Raji (cell line): ENCODE data around the gene NHSL1.

Experiments
- POLR2A ChIP-seq: IDR thresholded peaks from 2 replicates; pipeline ENCODE4 v1.6.1; 2011; ENCODE audit warnings: low read depth, low read length, control low read depth; ENCODE audit not compliant: insufficient read depth

NHSL1 gene

DNA sequence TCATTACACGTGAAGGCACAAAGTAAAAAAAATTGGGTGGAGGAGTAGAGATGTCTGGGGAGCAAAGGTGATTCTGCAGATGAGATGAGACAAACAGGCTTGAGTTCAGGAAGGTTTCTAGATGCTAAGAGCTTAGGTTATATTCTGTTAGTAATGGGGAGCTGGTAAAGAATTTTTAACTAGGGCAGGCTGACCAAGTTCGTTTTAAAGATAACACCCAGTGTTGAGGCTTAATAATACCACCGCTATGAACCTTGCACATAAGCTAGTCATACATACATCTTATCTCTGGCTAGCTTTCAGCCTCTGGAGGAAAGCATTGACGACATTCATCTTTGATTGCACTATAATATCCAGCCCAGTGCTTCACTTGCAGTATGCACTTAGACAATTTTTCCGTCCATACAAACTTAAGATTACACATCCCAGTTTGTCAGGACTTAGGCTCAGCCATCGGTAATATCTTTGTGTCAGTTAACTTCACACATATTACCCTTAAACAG lies 12.1 kb downstream of the NHSL1 start:
- TF ChIP-seq POLR2A: no peak

DNA sequence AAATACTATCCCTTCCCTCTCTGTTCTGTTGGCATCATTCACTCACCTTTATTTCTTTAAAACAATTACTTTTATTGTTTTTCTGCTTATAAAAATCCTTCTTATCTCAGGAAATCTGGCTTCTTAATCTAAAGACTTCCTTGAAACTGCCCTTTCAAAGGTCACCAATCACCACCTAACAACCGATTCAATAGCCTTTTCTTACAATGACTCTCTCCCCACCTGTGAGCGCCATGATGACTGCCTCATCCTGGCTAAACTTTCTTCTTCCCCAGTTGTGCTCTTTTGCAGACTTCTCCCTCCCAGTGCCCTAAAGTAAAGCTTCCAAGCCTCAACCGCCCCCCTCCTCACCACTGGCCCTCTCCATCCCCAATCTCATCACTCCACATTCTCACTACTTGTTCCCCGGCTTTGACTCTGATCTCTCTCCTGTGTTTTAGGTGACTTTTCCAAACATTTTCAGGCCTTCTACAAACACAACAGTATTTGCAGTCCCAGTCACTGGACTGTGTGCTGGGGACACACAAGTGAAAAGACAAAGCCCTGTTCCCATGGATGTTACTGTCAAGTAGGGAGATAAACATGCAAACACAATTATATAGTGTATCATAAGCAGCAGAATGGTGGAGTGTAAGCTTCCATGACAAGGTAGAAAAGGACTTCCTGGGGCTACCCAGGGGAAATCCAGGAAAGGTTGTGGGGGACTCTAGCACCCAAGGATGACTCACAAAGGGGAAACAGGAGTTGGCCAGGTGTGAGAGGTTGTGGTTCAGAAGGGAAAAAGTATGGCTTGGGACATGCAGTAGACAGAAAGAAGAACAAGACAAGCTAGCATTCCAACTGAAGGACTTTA lies 12.8 kb downstream of the NHSL1 start:
- no peak for TF ChIP-seq POLR2A

DNA sequence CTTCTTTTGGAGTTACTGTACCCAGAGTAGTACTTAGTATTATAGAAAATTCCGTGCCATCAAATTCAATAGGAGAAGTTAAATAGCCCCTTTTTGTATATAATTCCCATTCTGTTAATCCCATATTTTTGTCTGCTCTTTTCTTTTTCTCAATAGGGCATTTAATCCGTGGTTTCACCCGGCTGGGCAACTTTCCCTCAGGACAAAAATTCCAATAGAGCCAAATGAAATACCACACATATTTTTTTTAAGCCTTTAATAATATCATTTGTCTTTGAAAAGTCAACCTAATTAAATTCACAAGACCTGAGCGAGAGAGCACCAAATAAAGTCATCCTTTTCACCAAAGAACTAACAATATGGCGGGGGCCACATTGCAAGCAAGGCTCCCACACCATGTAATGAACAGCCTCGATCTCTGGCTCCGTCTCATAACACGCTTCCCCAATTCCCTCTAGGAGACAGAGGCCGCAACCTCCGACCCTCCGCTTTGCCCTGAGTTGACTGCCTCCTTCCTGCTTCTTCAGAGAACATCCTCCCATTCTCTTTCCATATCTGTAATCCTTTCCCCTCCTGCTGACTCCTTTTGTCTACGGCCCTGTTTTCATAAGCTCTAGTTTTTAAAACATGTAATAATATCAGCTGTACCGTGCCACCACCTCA lies 13.6 kb downstream of the NHSL1 start:
- TF ChIP-seq POLR2A: no peak

DNA sequence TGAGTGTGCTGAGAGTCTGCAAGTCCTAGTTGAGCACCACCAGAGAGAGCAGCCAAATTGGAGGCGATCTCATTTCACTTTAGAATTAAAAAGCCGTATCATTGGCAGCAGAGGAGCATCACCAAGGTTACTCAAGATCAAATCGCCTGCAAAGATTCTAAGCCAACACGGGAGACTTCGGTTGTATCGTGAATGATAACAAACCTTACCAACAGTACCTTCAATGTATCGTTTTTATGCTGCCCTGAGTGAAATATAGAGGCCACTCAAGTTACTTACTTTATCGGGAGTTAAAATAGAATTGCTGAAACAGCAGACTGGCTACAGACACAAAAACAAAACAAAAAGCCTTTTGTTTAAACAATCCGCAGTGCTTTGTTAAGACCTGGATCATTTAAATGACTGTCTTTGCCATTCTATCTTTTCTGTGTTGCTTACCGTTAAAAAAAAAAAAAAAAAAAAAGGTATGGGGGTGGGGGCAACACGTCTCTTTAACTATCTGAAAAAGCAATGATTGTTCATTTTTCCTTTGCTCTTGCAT lies 14.2 kb downstream of the NHSL1 start:
- no peak for TF ChIP-seq POLR2A

DNA sequence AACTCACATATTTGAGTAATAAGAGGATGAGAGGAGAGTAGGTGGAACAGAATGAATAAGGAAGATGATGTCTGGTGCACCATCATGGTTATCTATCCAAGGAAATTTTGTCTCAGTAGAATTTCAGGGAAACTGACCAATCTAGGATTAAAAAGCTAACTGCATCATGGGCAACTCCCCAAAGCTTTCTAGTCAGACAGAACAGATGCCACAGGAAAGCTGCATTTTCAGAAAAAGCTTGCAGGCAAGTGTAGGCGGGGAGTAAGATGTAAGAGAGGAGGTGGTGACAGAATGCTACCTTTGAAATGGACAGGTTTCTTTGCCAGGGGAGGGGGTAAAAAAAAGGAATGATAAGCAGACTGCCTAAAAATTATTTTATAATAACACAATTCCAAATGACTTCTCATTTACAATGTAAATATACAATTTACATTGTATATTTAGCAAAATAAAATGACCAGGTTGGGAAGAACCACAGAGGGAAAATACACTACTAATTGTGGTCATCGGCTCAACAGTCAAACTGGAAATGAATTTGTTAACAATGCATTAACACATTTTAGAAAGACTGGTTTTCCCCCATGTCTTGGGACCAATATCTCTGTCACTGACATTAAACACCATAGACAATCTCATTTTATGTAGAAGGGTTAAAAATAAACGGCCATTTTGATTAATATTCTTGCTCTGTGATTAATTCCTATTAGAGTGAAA lies 15.1 kb downstream of the NHSL1 start:
- no peak for TF ChIP-seq POLR2A

DNA sequence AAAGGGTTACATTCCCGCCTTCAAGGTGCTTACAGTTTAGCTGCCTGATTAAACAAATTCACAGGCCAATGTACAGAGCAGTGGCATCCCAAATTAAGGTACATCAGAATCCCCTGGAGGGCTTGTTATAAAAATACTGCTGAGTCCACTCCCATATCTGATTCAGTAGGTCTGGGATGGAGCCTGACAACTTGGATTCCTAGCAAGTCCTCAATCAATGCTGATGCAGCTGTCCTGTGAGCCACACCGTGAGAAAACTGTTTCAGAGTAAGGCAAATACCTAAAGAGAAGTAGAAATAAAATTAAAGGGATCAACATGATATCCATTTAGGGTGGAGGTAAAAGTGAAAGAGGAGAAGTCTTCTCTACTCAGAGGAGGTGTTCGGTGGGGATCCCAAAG lies 16.5 kb downstream of the NHSL1 start:
- no peak for TF ChIP-seq POLR2A

DNA sequence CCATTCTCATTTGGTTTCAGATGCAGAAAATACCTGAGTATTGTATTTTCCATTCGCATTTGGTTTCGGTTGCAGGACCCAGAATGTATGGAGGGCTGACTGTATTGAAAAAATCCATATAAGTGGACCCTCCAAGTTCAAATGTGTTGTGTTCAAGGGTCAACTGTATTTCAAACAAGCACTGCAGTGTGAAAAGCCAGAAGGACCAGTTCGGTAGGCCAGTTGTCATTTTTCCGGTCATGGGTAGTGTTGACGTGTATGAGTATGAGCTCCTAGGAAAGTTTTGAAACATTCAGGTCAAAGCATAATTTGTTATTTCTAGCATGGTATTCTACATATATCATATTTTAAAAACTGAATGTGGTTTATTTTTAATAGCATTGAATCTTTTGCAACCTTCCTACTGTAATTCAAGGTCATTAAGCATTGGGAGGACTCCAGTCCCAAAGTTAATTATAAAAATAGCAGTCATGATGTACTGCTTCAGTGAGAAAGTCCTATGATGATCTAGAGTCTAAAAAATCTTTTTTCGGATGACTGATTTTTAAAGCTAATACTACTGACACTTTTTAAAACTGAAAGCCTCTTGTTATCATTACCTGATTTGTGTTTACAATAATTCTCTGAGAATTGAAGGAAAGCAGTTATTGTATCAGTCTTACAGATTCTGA lies 18.9 kb downstream of the NHSL1 start:
- TF ChIP-seq POLR2A: no peak

DNA sequence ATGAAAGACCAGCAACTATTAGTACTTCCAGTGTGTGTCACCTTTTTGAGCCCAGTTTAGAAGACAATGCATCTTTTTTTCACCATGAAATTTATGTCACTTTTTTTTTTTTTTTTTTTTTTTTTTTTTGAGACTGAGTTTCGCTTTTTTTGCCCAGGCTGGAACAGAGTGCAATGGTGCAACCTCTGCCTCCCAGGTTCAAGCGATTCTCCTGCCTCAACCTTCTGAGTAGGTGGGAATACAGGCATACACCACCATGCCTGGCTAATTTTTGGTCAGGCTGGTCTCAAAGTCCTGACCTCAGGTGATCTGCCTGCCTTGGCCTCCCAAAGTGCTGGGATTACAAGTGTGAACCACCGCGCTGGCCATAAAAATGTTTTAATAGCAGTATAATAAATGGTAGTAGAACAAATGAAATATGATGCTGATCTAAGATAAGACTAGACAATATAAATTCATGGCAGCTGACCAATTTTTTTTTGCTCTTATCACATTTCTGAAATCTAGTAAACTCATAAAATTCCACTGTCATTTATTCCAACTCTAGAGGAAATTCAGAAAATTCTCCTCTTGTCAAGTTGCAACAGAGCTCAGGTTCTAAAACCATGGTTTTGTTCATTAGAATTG lies 21.3 kb downstream of the NHSL1 start:
- no peak for TF ChIP-seq POLR2A

DNA sequence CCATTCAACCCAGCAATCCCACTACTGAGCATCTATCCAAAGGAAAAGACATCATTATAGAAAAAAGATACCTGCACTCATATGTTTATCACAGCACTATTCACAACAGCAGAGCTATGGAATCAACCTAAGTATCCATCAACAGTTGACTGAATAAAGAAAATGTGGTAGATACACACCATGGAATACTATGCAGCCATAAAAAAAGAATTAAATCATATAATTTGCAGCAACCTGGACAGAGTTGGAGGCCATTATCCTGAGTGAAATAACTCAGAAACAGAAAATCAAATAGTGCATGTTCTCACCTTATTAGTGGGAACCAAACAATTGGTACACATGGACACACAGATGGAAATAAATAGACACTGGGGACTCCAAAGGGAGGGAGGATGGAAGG lies 23.2 kb downstream of the NHSL1 start:
- TF ChIP-seq POLR2A: no peak

DNA sequence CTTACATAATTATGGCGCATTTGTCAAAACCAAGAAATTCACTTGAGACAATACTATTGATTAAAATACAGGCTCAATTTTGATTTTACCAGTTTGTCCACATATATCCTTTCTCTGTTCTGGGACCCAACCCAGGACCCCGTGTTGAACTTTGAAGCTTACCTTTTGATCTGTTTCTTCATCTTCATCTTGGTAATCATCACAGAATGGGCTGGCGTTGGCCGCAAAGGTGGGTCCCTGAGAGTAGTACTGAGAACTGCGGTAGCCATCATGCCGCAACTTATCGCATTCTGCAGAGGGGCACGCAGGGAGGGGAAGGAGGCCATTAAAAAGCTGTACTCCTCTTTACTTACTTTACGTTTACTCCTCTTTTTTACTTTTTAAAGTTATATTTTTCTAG lies 26.1 kb downstream of the NHSL1 start:
- no peak for TF ChIP-seq POLR2A

DNA sequence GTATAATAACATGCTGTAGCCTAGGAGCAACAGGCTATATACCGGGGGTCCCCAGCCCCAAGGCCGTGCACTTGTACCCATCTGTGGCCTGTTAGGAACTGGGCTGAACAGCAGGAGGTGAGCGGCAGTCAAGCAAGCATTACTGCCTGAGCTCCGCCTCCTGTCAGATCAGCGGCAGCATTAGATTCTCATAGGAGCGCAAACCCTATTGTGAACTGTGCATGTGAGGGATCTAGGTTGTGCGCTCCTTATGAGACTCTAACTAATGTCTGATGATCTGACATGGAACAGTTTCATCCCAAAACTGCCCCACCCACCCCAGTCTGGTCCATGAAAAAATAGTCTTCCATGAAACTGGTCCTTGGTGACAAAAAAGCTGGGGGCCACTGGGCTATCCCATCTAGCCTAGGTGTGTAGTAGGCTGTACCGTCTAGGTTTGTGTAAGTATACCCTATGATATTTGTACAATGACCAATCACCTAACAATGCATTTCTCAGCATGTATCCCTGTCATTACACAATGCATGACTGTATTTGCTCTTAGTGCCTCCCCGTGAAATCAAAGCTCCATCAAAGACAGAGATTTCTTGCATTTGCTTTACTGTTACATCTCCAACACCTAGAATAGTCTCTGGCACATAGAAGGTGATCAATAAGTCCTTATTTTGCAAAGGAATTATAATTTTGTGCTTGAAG lies 30.8 kb downstream of the NHSL1 start:
- no peak for TF ChIP-seq POLR2A

DNA sequence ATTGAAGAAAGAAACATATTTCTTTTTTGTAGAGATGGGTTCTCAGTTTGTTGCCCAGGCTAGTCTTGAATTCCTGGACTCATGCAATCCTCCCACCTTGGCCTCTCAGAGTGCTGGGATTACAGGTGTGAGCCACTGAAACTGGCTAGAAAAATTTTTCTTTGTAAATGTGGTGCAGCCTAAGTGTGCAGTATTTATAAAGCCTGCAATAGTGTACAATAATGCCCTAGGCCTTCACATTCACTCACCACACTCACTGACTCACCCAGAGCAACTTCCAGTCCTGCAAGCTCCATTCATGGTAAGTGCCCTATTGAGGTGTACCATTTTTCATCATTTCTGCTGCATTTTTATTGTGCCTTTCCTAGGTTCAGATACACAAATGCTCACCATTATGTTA lies 31.4 kb downstream of the NHSL1 start:
- TF ChIP-seq POLR2A: no peak

DNA sequence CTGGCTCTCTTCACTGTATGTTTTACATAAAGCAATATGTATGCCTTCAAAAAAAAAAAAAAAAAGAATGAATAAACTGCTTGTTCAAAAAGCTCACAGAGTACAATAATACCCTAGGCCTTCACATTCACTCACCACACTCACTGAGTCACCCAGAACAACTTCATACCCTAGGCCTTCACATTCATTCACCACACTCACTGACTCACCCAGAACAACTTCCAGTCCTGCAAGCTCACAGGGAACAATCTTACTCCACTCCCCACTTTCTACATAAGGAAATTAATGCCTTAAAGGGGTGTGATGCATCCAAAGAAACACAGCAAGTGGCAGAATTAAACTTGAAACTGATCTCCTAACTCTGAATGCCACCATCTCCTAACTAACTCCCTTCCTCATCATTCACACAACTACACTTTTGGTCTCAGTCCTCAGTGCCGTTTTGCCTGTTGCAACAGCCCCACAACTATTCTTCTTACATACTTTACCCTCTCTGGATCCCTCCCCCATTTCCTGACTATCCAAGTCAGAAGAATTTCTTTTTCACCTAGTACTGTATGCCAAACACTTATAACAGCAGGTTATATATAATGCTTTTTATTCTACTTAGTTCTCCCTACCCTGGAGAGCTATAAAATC lies 34.2 kb downstream of the NHSL1 start:
- TF ChIP-seq POLR2A: no peak
